AG04450 (cell line): ENCODE data around the gene OR6C70. TPM values are rescaled to one million over a fixed set of nuclear protein-coding genes. Genes with fewer than 3 reads are reported as not detected.
"Not testable (repeated sequence)": the region's sequence is repeated elsewhere in the genome, so short reads cannot be mapped to it uniquely, and the experiment has no call there.

ENCODE experiments used
- CTCF ChIA-PET: fragments of 300-600, 350-600 bp; formaldehyde crosslinking; extraction: SDS; loops from one replicate; lab custom pipeline; 2022; ENCODE audit warnings: antibody characterized with exemption, inconsistent platforms; lab: Charles Lee
- POLR2A ChIA-PET: fragments of 350-600 bp; formaldehyde crosslinking; extraction: SDS; loops from one replicate; lab custom pipeline; 2021; ENCODE audit warnings: antibody characterized with exemption, inconsistent platforms; lab: Yijun Ruan, JAX
- DNase-seq: peaks from one replicate; pipeline ENCODE4 v3.0.0-alpha.2; 2011; ENCODE audit warnings: low read depth, low spot score
- H3K27ac ChIP-seq: one replicate; pipeline ENCODE4 v1.5.1; 2012; ENCODE audit warnings: low read depth, low read length, control low read depth
- H3K27me3 ChIP-seq: one replicate; pipeline ENCODE4 v1.6.0; 2012; ENCODE audit warnings: low read length; ENCODE audit not compliant: control insufficient read depth, insufficient read depth
- H3K4me3 ChIP-seq: 2 replicates; pipeline ENCODE4 v1.5.1; 2011; ENCODE audit warnings: mild to moderate bottlenecking, low read depth, low read length, control low read depth
- H3K9me3 ChIP-seq: 2 replicates; pipeline ENCODE4 v1.5.1; 2012; ENCODE audit warnings: low read length; ENCODE audit not compliant: control insufficient read depth, insufficient read depth
- polyA plus RNA-seq: library from polyadenylated mRNA; depleted of rRNA; stranded (reverse); fragments of >200 nt; gene quantifications from 2 replicates; pipeline ENCODE4 v1.2.3, GENCODE V29; 2011
- TF ChIP-seq, protein P1 (sequence below): IDR thresholded peaks from 2 replicates; pipeline ENCODE4 v1.5.1; 2011; ENCODE audit warnings: low read depth, low read length, control low read depth, inconsistent platforms

OR6C70 gene
- polyA plus RNA-seq, 1 experiment, result not detected

DNA sequence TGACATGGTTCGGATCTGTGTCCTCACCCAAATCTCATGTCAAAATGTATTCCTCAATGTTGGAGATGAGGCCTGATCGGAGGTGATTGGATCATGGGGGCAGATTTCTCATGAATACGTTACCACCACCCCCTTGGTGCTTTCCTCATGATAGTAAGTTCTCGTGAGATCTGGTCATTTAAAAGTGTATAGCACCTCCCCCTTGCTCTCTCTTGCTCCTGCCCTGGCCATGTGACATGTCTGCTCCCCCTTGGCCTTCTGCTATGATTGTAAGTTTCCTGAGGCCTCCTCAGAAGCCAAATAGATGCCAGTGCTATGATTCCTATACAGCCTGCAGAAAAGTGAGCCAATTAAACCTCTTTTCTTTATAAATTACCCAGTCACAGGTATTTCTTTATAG, 29.3 kb upstream of the OR6C70 start:
- POLR2A ChIA-PET, result no interaction called here
- H3K27ac ChIP-seq, result no peak overlapping the region
- TF ChIP-seq, protein P1, sequence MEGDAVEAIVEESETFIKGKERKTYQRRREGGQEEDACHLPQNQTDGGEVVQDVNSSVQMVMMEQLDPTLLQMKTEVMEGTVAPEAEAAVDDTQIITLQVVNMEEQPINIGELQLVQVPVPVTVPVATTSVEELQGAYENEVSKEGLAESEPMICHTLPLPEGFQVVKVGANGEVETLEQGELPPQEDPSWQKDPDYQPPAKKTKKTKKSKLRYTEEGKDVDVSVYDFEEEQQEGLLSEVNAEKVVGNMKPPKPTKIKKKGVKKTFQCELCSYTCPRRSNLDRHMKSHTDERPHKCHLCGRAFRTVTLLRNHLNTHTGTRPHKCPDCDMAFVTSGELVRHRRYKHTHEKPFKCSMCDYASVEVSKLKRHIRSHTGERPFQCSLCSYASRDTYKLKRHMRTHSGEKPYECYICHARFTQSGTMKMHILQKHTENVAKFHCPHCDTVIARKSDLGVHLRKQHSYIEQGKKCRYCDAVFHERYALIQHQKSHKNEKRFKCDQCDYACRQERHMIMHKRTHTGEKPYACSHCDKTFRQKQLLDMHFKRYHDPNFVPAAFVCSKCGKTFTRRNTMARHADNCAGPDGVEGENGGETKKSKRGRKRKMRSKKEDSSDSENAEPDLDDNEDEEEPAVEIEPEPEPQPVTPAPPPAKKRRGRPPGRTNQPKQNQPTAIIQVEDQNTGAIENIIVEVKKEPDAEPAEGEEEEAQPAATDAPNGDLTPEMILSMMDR, result no peak
- H3K9me3 ChIP-seq, result no peaks in the 10 kb centered on the region
- DNase-seq, result no peak
- no peaks in the 10 kb centered on the region for H3K27me3 ChIP-seq
- CTCF ChIA-PET, result no interaction called here
- H3K4me3 ChIP-seq, result no peak overlapping the region

DNA sequence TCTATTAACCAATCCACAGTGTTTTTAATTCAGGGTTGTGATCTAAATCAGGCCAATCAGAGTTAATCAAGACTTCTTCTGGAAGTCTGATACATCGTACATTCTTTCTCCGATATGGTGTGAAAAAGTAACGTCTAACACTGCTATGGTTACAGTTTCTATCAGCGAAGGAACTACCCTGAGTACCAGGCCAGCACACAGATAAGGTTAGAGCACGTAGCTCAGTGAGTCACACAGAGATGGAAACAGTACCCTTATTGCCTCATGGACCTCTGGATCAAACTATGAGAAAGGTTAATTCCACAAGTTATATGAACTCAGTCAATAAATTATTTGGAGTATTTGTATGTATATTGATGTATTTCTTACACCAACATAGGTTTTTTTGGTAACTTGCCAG, 25.6 kb upstream of the OR6C70 start:
- CTCF ChIA-PET, result no interaction called here
- TF ChIP-seq, protein P1, result no peak
- H3K4me3 ChIP-seq, result no peak overlapping the region
- no peaks in the 10 kb centered on the region for H3K27me3 ChIP-seq
- H3K9me3 ChIP-seq, result no peaks in the 10 kb centered on the region
- no peak overlapping the region for H3K27ac ChIP-seq
- POLR2A ChIA-PET, result no interaction called here
- DNase-seq, result no peak

DNA sequence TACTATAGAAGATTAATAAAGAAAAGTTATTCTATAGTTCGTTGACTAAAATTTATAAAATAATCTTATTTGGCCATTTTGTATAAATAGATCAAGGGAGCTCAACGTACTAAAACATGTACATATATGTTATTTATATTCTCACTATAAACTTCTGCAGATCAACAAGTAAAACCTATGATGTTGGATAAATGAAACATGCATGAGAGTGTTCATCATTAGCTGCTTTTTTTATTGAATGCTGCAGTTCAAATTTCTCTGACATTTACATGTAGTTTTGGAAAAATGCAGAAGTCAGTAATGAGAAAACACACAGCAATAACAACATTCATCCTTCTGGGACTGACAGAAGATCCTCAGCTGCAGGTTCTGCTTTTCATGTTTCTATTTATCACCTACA, 22.1 kb upstream of the OR6C70 start, which contains the start of gene OR6C68:
Gene OR6C68 (plus strand): TSS at position 301 of the 400 bp plus-strand sequence. CDS start 0 bp downstream, at position 301.
- CTCF ChIA-PET, result no interaction called here
- H3K27ac ChIP-seq, result no peak within 1 kb of the TSS
- no peak within 1 kb of the TSS for H3K4me3 ChIP-seq
- no peaks in the 10 kb centered on the region for H3K9me3 ChIP-seq
- H3K27me3 ChIP-seq, result no peaks in the 10 kb centered on the region
- POLR2A ChIA-PET, result no interaction called here
- no peak for DNase-seq
- TF ChIP-seq, protein P1, result no peak

DNA sequence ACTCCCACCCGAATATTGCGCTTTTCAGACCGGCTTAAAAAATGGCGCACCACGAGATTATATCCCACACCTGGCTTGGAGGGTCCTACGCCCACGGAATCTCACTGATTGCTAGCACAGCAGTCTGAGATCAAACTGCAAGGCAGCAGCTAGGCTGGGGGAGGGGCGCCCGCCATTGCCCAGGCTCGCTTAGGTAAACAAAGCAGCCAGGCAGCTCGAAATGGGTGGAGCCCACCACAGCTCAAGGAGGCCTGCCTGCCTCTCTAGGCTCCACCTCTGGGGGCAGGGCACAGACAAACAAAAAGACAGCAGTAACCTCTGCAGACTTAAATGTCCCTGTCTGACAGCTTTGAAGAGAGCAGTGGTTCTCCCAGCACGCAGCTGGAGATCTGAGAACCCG, 14.3 kb upstream of the OR6C70 start:
- H3K4me3 ChIP-seq, POLR2A ChIA-PET, H3K27ac ChIP-seq, CTCF ChIA-PET, DNase-seq, H3K27me3 ChIP-seq, H3K9me3 ChIP-seq: not testable (repeated sequence)

DNA sequence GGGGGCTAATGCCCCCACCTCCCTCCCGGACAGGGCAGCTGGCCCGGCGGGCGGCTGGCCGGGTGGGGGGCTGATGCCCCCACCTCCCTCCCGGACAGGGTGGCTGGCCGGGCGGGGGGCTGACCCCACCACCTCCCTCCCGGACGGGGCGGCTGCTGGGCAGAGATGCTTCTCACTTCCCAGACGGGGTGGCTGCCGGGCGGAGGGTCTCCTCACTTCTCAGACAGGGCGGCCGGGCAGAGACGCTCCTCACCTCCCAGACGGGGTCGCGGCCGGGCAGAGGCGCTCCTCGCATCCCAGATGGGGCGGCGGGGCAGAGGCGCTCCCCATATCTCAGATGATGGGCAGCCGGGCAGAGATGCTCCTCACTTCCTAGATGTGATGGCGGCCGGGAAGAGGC, 9.2 kb upstream of the OR6C70 start:
- CTCF ChIA-PET, POLR2A ChIA-PET, H3K27ac ChIP-seq, H3K9me3 ChIP-seq, DNase-seq, H3K27me3 ChIP-seq, H3K4me3 ChIP-seq: not testable (repeated sequence)

DNA sequence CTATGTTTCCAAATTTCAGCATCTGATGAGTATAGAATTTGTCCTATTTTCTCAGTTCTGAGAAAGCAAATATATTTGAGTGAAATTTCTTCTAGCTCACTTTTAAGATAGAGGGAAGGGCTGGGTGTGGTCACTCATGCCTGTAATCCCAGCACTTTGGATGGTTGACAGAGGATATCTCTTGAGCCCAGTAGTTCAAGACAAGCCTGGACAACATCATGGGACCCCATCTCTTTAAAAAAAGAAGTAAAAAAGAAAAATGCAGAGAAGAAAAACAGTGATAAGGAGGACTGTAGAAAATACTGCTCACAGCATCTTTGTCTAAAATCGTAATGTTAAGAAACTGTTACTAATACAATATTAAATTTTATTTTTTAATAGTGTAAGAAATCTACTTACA, 2.3 kb upstream of the OR6C70 start:
- ChIA-PET CTCF (no interaction called here), POLR2A (no interaction called here)
- Histone ChIP-seq H3K9me3 (no peaks in the 10 kb centered on the region), H3K27me3 (no peaks in the 10 kb centered on the region), H3K4me3 (no peak overlapping the region), H3K27ac (no peak overlapping the region)
- TF ChIP-seq, protein P1, result no peak
- DNase-seq, result no peak
